SK-N-MC (cell line): ENCODE results near the gene GZMM.

Experiments used
- EZH2 ChIP-seq: fragments of 200-600 bp; sonication (generic); IDR thresholded peaks from one replicate; pipeline ENCODE4 v1.6.1; 2017; ENCODE audit warnings: antibody characterized with exemption
- POLR2AphosphoS5 ChIP-seq: IDR thresholded peaks from 2 replicates; pipeline ENCODE4 v1.6.1; 2012; ENCODE audit warnings: mild to moderate bottlenecking, low read depth, low read length, borderline replicate concordance

DNA sequence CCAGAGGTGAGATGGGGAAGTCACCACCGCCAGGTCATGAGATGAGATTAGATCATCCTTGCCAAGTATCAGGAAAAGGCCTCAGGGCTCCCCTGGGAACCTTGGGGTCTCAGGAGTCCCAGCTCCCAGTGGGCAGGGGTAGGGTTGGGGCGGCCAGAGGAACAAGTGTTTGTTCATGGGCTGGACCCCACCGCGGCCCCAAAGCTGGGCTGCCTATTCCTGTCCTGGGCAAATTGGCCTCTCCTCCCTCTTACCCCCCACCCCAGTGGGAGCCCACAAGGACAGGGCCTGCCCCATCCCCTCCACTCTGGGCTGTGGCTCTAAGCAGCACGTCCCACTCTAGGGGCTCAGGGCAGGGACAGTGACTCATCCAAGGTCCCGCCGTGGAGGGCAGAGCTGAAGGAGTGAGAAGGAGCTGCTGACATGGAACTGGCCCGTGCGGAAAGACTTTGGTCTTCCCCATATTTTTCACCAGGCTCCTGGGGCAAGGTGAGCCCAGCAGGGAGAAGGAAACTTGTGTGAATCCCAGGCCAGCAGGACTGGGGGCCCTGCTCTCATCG is 41.8 kb downstream of the GZMM start:
- TF ChIP-seq POLR2AphosphoS5 (no peak), EZH2 (no peak)
